Astrocyte (in vitro differentiated cells and primary cell): Measurements from ENCODE around the gene FAM110D. TPM values are rescaled to one million over a fixed set of nuclear protein-coding genes. Genes with fewer than 3 reads are reported as not detected.

Experiments
- DNase-seq: peaks from one replicate; pipeline ENCODE4 v3.0.0-alpha.2; 2010; ENCODE audit warnings: low read depth
- FAIRE-seq: peaks from 2 replicates; lab custom pipeline; 2011; peaks lifted over from hg19 to GRCh38; lab: Jason Lieb, UNC
- H2AFZ ChIP-seq: 2 replicates; pipeline ENCODE4 v1.6.0; 2012; ENCODE audit warnings: low read depth, low read length, inconsistent platforms
- H3K27ac ChIP-seq: 2 replicates; pipeline ENCODE4 v1.5.1; 2011; ENCODE audit warnings: low read depth, low read length, inconsistent platforms
- H3K27me3 ChIP-seq: 2 replicates; pipeline ENCODE4 v1.6.0; 2011; ENCODE audit warnings: low read length, inconsistent platforms; ENCODE audit not compliant: insufficient read depth
- H3K36me3 ChIP-seq: 2 replicates; pipeline ENCODE4 v1.5.1; 2011; ENCODE audit warnings: low read length, inconsistent platforms; ENCODE audit not compliant: insufficient read depth
- H3K4me1 ChIP-seq: 2 replicates; pipeline ENCODE4 v1.5.1; 2011; ENCODE audit warnings: low read length, inconsistent platforms; ENCODE audit not compliant: insufficient read depth
- H3K4me2 ChIP-seq: 2 replicates; pipeline ENCODE4 v1.6.0; 2012; ENCODE audit warnings: low read length, inconsistent platforms
- H3K4me3 ChIP-seq: 2 replicates; pipeline ENCODE4 v1.5.1; 2011; ENCODE audit warnings: low read depth, mild to moderate bottlenecking, low read length, inconsistent platforms; ENCODE audit not compliant: insufficient read depth
- H3K79me2 ChIP-seq: 2 replicates; pipeline ENCODE4 v1.6.0; 2012; ENCODE audit warnings: mild to moderate bottlenecking, low read length, inconsistent platforms; ENCODE audit not compliant: insufficient read depth
- H3K9ac ChIP-seq: 2 replicates; pipeline ENCODE4 v1.6.0; 2012; ENCODE audit warnings: mild to moderate bottlenecking, low read length, inconsistent platforms
- H3K9me3 ChIP-seq: 2 replicates; pipeline ENCODE4 v1.5.1; 2012; ENCODE audit warnings: low read depth, mild to moderate bottlenecking, low read length, inconsistent platforms; ENCODE audit not compliant: insufficient read depth
- H4K20me1 ChIP-seq: 2 replicates; pipeline ENCODE4 v1.6.0; 2012; ENCODE audit warnings: low read length, inconsistent platforms; ENCODE audit not compliant: insufficient read depth
- H3K27ac Mint-ChIP-seq: one replicate; pipeline ENCODE4 v1.8.0; 2021; ENCODE audit warnings: mild to moderate bottlenecking, mixed read lengths; ENCODE audit not compliant: unreplicated experiment
- H3K27me3 Mint-ChIP-seq: one replicate; pipeline ENCODE4 v1.8.0; 2021; ENCODE audit warnings: low read depth, mixed read lengths; ENCODE audit not compliant: unreplicated experiment
- H3K36me3 Mint-ChIP-seq: one replicate; pipeline ENCODE4 v1.8.0; 2021; ENCODE audit warnings: low read depth, mixed read lengths; ENCODE audit not compliant: unreplicated experiment
- H3K4me1 Mint-ChIP-seq: one replicate; pipeline ENCODE4 v1.8.0; 2021; ENCODE audit warnings: low read depth, mixed read lengths; ENCODE audit not compliant: unreplicated experiment
- H3K4me3 Mint-ChIP-seq: one replicate; pipeline ENCODE4 v1.8.0; 2021; ENCODE audit warnings: mild to moderate bottlenecking, moderate library complexity, mixed read lengths; ENCODE audit not compliant: unreplicated experiment
- H3K9me3 Mint-ChIP-seq: one replicate; pipeline ENCODE4 v1.8.0; 2021; ENCODE audit warnings: mild to moderate bottlenecking, mixed read lengths; ENCODE audit not compliant: unreplicated experiment
- EZH2 ChIP-seq: IDR thresholded peaks from 2 replicates; pipeline ENCODE4 v1.6.1; 2012; ENCODE audit warnings: mild to moderate bottlenecking, low read length, inconsistent platforms; ENCODE audit not compliant: insufficient read depth
- total RNA-seq: library from RNA; stranded (reverse); gene quantifications from 2 replicates; pipeline ENCODE4 v1.2.1, GENCODE V29; 2021
- TF ChIP-seq, protein P1 (sequence below): IDR thresholded peaks from 2 replicates; pipeline ENCODE4 v1.5.1; 2011; ENCODE audit warnings: low read depth, mild to moderate bottlenecking, inconsistent platforms, low read length, moderate library complexity; ENCODE audit not compliant: insufficient read depth

Gene FAM110D
- total RNA-seq, 1 donor from 2014 or later, result 0.70 TPM

DNA sequence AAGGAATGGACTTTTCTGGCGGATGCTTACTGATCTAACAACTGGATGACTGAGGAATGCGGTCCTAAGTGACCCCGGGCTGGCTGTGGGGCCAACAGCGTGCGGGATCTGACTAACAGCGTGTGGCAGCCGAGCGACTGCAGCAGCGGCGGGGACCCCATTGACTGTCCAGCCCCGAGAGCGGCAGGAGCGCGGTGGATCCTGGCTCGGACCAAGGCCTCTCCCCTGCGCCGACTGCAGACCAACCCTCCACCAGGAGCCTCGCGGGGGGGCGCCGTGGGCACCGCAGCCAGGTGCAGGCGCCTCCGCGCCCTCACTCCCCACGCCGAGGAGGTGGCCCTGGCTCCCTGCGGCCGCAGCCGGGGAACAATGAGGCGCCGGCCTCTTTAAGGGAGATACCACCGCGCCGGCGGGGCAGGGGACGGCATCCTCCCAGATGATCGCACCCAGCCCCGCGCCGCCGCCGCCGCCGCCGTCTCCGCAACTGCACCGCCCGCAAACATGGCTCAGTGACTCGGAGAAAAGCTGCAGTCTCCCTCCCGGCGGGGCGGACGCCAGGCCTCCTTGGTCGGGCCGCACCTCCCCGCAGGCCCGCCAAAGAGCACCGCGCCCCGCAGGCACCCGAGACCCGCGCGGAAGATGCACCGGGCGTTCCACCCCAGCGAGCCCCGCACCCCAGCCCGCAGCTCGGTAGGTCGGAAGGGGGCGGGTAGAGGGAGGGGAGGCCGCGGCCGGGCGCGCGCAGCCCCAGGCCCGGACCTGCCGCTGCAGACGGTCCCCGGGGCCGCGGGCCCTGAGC, 47.9 kb upstream of the FAM110D start:
- peak overlapping the region; percentile 94 for H3K4me3 Mint-ChIP-seq
- peaks cover 13% of the 10 kb centered on the region for H3K4me1 ChIP-seq
- peak overlapping the region; percentile 70 for H3K27ac ChIP-seq
- peaks cover 7% of the 10 kb centered on the region for H3K4me1 Mint-ChIP-seq
- peaks cover 4% of the 10 kb centered on the region for H3K27me3 Mint-ChIP-seq
- H3K79me2 ChIP-seq, result peaks cover 14% of the 10 kb centered on the region
- H3K27me3 ChIP-seq, result no peaks in the 10 kb centered on the region
- peak overlapping the region; percentile 99 for H2AFZ ChIP-seq
- H3K27ac Mint-ChIP-seq, result peak overlapping the region; percentile 50
- no peak for FAIRE-seq
- H4K20me1 ChIP-seq, result no peaks in the 10 kb centered on the region
- no peaks in the 10 kb centered on the region for H3K36me3 ChIP-seq
- H3K36me3 Mint-ChIP-seq, result no peaks in the 10 kb centered on the region
- TF ChIP-seq, protein P1, sequence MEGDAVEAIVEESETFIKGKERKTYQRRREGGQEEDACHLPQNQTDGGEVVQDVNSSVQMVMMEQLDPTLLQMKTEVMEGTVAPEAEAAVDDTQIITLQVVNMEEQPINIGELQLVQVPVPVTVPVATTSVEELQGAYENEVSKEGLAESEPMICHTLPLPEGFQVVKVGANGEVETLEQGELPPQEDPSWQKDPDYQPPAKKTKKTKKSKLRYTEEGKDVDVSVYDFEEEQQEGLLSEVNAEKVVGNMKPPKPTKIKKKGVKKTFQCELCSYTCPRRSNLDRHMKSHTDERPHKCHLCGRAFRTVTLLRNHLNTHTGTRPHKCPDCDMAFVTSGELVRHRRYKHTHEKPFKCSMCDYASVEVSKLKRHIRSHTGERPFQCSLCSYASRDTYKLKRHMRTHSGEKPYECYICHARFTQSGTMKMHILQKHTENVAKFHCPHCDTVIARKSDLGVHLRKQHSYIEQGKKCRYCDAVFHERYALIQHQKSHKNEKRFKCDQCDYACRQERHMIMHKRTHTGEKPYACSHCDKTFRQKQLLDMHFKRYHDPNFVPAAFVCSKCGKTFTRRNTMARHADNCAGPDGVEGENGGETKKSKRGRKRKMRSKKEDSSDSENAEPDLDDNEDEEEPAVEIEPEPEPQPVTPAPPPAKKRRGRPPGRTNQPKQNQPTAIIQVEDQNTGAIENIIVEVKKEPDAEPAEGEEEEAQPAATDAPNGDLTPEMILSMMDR, result no peak
- no peak for TF ChIP-seq EZH2
- H3K4me3 ChIP-seq, result peak overlapping the region; percentile 91
- peak overlapping the region; percentile 93 for H3K4me2 ChIP-seq
- no peaks in the 10 kb centered on the region for H3K9me3 Mint-ChIP-seq
- DNase-seq, result peak; percentile 46
- no peaks in the 10 kb centered on the region for H3K9me3 ChIP-seq
- peak overlapping the region; percentile 86 for H3K9ac ChIP-seq

- no peak for FAIRE-seq
- H3K4me3 Mint-ChIP-seq, result peak within 1 kb of the TSS; percentile 94
Observed at GRCh38 chr1:26111530-26112406, 47.1 kb upstream of the FAM110D start, which contains the start of gene PDIK1L. PDIK1L (plus strand) TSS chr1:26111824; CDS start chr1:26114309, 2,485 bp downstream.

More at GRCh38 chr1:26111530-26112406, 47.1 kb upstream of the FAM110D start, which contains the start of gene PDIK1L:
- DNase-seq, result peak; percentile 92
- Histone ChIP-seq H3K4me3 (peak within 1 kb of the TSS; percentile 91), H3K9me3 (no peaks in the 10 kb centered on the region), H3K4me1 (peaks cover 13% of the 10 kb centered on the region), H3K27me3 (no peaks in the 10 kb centered on the region), H3K79me2 (peaks cover 14% of the 10 kb centered on the region), H3K9ac (peak within 1 kb of the TSS; percentile 86), H3K4me2 (peak within 1 kb of the TSS; percentile 93), H4K20me1 (no peaks in the 10 kb centered on the region), H2AFZ (peak within 1 kb of the TSS; percentile 99), H3K27ac (peak within 1 kb of the TSS; percentile 70), H3K36me3 (no peaks in the 10 kb centered on the region)
- H3K4me1 Mint-ChIP-seq, result peaks cover 7% of the 10 kb centered on the region
- H3K27ac Mint-ChIP-seq, result peak within 1 kb of the TSS; percentile 80
- no peaks in the 10 kb centered on the region for H3K27me3 Mint-ChIP-seq
- no peaks in the 10 kb centered on the region for H3K36me3 Mint-ChIP-seq
- no peaks in the 10 kb centered on the region for H3K9me3 Mint-ChIP-seq
- TF ChIP-seq EZH2, result no peak
- TF ChIP-seq, protein P1, result no peak
